GM21528 (cell line): Measurements from ENCODE around the gene RAB3IP.
"Not testable (repeated sequence)": the region's sequence is repeated elsewhere in the genome, so short reads cannot be mapped to it uniquely, and the experiment has no call there.

Experiments
- ATAC-seq: cut with Tn5 transposase; IDR thresholded peaks from one replicate; pipeline ENCODE4 v1.9.1; 2021; ENCODE audit warnings: mild to moderate bottlenecking, moderate library complexity; ENCODE audit not compliant: unreplicated experiment, low FRiP score

The RAB3IP gene

GRCh38 chr12:69755302-69755701 is 16.6 kb downstream of the RAB3IP start:
- no peak for ATAC-seq

- no peak for ATAC-seq
Observed at GRCh38 chr12:69756088-69756755, 17.6 kb downstream of the RAB3IP start.

- ATAC-seq, result no peak
Observed at GRCh38 chr12:69758105-69758504, 19.4 kb downstream of the RAB3IP start.

- ATAC-seq, result not testable (repeated sequence)
Observed at GRCh38 chr12:69759581-69759980, 20.9 kb downstream of the RAB3IP start.

GRCh38 chr12:69765515-69765914 is 26.9 kb downstream of the RAB3IP start:
- ATAC-seq, result no peak

GRCh38 chr12:69766260-69766659 is 27.6 kb downstream of the RAB3IP start:
- no peak for ATAC-seq

GRCh38 chr12:69779928-69780327 is 41.3 kb downstream of the RAB3IP start:
- ATAC-seq, result no peak

- ATAC-seq, result no peak
Observed at GRCh38 chr12:69783365-69783764, 44.7 kb downstream of the RAB3IP start.

GRCh38 chr12:69789351-69789750 is 50.7 kb downstream of the RAB3IP start:
- ATAC-seq, result no peak

- ATAC-seq, result no peak
Observed at GRCh38 chr12:69792533-69792932, 53.9 kb downstream of the RAB3IP start.

GRCh38 chr12:69807101-69807897 is 68.6 kb downstream of the RAB3IP start:
- ATAC-seq, result not testable (repeated sequence)

- no peak for ATAC-seq
Observed at GRCh38 chr12:69810870-69811498, 72.3 kb downstream of the RAB3IP start.

- ATAC-seq, result no peak
Observed at GRCh38 chr12:69816082-69816481, 77.4 kb downstream of the RAB3IP start.

- ATAC-seq, result no peak
Observed at GRCh38 chr12:69821032-69821455, 82.4 kb downstream of the RAB3IP start.

GRCh38 chr12:69821456-69822159 is 82.9 kb downstream of the RAB3IP start:
- ATAC-seq, result no peak

- ATAC-seq, result no peak
Observed at GRCh38 chr12:69822201-69822860, 83.7 kb downstream of the RAB3IP start.

GRCh38 chr12:69824028-69824427 is 85.4 kb downstream of the RAB3IP start:
- no peak for ATAC-seq

- ATAC-seq, result no peak
Observed at GRCh38 chr12:69824966-69825560, 86.4 kb downstream of the RAB3IP start, which contains the start of gene MYRFL. MYRFL (plus strand) TSS chr12:69825227; CDS start chr12:69825518, 291 bp downstream.

- no peak for ATAC-seq
Observed at GRCh38 chr12:69828897-69829296, 90.2 kb downstream of the RAB3IP start.

GRCh38 chr12:69833696-69834095 is 95.0 kb downstream of the RAB3IP start:
- ATAC-seq, result no peak
